ENCODE results near the gene DENND1A.
"Not testable (repeated sequence)": the region's sequence is repeated elsewhere in the genome, so short reads cannot be mapped to it uniquely, and the experiment has no call there.

The DENND1A gene

DNA sequence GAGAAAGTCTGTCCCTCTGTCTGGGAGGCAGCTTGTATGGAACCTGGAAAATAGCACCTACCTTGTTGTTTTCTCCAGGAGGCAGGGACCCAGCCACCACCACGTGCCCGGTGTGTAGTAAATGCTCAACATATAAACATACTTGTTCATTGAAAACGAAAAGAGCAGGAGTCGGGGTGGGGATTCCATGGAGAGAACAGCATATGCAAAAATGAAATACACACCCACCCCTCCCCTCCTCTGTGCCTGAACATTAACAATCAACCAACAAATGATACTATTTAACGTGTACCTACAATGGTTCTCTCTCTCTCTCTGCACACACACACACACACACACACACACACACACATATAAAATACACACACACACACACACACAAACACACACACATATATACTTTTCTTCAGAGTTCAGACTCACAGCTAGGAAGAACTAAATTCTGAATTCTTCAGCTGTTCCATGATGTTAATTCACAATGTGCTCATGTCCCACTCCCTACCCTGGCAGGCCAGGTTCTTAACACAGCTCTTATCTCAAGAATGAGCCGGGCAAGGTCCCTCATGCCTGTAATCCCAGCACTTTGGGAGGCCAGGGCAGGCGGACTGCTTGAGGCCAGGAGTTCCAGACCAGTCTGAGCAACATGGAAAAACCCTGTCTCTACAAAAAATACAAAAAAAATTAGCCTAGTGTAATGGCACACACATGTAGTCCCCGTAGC lies 16.3 kb upstream of the DENND1A start:
- no peak for DNase-seq (ENCODE audit: low read depth)

DNA sequence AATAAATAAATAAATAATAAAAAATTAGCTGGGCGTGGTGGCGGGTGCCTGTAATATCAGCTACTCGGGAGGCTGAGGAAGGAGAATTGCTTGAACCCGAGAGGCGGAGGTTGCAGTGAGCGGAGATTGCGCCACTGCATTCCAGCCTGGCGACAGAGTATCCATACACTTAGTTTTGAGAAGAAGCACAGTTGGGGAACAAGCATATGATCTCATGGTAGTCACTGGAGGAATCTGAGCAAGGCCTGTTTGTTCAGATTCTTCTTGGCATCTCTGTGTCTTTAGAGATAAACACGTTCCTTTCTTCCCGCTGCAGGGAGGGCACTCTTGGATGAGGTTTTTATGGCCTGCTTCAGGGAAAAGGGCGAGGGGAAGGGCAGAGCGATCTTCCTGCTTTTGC lies 15.6 kb upstream of the DENND1A start:
- DNase-seq (ENCODE audit: low read depth), result no peak

DNA sequence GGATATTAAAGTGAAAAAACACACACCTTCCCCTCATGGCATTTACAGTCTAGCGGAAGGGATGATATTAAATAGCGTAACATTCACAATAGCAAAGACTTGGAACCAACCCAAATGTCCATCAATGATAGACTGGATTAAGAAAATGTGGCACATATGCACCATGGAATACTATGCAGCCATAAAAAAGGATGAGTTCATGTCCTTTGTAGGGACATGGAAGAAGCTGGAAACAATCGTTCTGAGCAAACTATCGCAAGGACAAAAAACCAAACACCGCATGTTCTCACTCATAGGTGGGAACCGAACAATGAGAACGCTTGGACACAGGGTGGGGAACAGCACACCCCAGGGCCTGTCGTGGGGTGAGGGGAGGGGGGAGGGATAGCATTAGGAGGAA lies 14.5 kb upstream of the DENND1A start:
- not testable (repeated sequence) for DNase-seq (ENCODE audit: low read depth)

DNA sequence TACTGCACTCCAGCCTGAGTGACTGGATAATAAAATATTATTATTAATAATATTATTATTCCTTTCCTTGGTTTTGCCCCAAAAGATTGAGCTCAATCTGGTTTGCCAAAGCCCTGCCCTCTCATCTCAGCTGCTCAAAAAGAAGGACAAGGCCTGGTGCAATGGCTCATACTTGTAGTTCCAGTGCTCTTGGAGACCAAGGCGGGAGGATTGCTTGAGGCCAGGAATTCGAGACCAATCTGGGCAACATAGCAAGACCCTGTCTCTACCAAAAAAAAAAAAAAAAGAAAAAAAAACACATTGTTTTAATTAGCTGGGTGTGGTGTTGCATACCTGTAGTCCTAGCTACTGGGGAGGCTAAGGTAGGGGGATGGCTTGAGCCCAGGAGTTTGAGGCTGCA lies 13.7 kb upstream of the DENND1A start:
- DNase-seq (ENCODE audit: low read depth), result no peak

DNA sequence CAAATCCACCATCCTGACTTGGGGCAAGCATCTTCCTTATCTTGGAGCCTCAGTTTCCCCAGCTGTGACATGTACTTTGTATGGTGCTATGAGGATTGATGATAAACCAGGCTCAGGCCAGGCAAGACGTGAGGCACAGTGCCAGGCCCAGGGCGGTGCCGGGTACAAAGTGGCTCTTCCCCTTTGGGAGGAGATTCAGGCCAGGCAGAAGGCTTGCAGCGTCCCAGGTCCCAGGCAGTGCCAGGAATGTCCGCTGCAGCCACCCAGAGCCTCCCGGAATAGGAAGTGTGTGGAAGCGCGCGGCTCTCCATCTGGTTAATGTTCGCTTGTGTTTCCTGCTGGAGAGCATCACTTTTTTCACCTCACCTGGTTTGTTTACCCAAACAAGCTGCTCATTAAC lies 12.6 kb upstream of the DENND1A start:
- no peak for DNase-seq (ENCODE audit: low read depth)

DNA sequence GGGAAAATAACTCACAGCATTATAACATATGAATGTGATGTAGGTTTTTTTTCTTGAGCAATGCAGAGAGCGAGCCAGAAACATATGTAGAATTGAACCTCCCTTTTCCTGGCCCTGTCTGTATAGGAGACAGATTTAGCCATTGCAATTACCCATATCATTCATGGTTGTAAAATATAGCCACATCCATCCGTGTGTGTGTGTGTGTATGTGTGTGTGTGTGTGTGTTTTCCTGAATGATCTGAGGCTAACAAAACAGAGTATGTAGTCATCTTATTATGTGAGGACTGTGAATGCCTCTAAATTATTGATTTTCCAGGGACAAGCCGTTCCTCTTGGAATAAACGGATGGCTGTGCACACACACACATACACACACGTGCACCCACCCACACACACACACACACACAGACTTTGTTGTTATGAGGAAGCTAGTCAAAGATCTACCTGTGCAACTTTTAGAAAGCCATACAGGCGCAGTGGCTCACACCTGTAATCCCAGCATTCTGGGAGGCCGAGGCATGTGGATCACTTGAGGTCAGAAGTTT lies 11.7 kb upstream of the DENND1A start:
- no peak for DNase-seq (ENCODE audit: low read depth)

DNA sequence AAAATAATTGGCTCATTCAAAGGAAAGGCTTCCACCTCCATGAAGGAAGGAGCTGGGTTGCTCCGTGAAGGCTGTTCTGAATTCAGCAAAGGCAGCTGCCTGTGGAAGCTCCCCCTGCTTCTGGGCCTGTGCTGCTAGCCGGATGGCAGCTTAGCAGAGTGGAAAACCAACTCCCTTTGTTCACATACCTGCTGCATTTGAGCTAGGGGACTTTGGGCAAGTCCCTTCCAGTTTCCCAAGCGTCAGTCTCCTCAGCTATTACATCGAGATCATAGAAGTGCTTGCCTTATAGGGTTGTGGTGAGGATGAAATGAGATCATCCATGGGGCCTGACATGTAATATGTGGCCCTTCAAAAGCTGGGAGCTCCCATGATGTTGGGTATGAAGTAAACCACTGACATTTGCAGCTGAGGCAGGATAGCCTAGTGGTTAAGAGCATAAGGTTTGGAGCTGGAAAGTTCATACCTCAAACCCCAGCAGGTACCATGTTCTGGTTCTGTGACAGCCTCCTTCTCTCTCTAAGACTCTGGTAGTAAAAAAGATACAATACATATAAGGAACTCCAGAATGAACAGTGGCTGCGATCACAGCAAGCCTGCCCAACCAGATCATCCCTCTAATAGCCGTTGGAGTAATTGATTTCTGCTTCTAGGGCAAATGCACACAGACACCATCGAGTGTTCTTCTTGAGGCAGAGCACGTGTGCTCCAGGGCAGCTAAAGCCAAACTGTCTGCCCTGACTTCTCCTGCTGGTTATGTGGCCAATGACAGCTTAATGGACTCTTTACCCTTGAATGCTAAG lies 11.0 kb upstream of the DENND1A start:
- no peak for DNase-seq (ENCODE audit: low read depth)

DNA sequence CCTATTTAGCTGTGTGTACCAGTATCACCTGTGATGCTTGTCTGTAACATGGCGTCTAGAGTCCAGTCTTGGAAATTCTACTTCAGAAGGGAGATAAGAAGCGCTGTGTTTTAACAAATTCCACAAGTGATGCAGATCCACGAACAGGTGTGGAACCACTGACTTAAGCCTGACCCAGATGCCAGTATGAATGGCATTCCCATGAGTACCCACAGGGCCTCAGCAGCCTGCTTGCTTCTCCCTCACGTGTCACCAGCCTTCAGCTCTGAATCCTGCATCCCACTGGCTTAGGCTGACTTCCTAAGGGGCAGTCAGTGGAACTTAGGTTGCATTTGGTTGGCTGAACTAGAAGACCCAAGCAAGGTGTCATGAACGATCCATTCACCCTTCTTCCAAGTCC lies 8.5 kb upstream of the DENND1A start:
- DNase-seq (ENCODE audit: low read depth), result no peak

DNA sequence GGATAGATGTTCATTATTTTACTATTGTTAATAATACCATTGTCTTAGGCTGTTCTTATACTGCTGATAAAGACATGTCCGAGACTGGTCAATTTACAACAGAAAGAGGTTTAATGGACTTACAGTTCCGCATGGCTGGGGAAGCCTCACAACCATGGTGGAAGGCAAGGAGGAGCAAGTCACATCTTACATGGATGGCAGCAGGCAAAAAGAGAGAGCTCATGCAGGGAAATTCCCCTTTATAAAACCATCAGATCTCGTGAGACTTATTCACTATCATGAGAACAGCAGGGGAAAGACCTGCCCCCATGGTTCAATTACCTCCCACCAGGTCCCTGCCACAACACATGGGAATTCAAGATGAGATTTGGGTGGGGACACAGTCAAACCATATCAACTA lies 6.6 kb upstream of the DENND1A start:
- not testable (repeated sequence) for DNase-seq (ENCODE audit: low read depth)

DNA sequence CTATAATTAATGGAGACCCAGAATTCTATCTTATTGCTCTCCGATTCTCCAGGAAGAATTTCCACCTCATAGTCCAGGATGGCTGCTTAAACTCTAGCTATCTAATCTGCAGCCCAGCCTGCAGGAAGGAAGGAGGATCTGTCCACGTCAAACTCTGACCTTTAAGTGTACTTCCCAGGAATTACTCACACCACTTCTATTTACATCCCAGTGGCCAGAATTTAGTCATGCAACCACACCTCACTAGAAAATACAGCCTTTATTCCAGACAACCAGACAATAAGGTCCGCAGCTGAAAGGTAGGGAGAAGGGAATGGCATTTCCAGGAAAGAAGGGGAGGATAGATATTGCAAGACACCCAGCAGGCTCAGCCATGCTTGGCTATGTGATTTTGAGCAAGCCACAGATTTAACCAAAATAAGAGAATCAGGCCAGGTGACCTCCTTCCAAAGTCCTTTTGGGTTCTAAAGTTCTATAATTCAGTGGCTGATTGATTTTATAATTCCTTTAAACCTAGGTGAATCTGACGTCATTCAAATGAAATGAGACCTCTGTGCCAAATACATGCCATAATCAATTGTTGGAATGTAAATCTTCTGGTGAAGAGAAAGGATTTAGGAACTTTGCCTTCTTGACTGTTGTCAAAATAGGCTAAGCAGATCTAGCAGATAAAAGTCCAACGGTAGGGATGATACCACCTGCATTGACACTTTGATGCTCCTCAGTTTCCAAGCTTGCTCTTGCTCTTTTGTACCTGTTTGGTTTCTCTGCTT lies 3.7 kb upstream of the DENND1A start:
- peak; percentile 40 for DNase-seq (ENCODE audit: low read depth)

DNA sequence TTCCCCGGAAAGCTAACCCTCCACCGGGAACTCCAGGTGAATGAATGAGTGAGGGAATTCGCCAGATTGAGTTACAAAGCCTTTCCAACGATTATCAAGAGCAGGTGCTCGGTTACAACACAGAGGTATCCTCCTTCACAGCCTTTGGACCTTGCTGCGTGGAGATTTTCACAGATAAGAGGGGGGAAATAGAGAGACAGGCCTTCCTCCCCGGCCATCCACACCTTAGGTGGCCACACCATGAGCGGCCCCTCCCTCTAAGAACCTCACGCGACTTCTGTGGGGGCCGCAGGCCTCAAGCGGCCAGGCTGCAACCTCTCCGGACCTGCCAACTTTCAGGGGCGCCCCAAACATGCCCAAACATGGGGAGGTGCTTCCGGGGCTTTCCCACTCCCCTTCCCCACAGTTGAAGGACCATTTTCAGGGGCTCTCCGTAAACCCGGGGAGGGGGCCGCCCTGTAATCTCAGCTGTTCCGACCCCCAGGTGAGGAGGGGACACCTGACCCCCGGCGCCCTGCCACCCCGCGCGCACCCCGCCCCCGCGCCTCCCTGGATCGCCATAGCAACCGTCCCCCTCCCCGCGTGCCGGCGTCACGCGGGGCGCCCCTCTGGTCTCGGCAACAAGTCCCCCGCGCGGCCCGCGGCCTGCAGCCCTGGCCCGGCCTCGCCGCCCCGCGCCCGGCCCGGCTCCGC lies 603 bp downstream of the DENND1A start:
- no peak for DNase-seq (ENCODE audit: low read depth)

DNA sequence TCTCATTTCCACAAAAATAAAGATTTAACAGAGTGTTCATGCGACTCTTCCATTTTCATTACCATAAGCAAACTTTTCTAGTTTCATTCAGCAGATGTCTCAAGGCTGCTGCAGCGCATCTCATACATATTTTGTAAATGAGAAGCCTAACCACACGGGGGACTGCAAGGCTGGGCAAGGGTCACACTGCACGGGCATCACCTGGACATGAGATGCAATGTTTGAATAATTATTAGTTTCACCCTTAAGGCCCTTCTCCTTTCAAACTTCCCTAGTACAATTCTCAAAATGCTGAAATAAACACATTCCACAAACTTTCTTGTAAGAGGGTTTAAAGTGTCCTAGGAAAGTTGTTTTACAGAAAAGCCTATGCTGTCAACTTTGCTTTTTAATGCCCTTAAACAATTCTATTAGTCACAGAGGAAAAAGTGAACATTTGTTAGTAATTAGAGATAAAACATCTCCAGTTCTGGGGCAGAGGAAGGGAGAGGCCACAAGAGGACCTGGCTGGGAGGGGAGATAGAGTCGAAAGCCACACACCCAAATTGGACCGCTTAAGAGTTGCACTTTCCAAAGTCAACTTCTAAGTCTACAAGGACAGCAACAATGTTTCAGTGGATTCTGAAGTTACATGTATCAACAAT lies 1.3 kb downstream of the DENND1A start:
- no peak for DNase-seq (ENCODE audit: low read depth)

DNA sequence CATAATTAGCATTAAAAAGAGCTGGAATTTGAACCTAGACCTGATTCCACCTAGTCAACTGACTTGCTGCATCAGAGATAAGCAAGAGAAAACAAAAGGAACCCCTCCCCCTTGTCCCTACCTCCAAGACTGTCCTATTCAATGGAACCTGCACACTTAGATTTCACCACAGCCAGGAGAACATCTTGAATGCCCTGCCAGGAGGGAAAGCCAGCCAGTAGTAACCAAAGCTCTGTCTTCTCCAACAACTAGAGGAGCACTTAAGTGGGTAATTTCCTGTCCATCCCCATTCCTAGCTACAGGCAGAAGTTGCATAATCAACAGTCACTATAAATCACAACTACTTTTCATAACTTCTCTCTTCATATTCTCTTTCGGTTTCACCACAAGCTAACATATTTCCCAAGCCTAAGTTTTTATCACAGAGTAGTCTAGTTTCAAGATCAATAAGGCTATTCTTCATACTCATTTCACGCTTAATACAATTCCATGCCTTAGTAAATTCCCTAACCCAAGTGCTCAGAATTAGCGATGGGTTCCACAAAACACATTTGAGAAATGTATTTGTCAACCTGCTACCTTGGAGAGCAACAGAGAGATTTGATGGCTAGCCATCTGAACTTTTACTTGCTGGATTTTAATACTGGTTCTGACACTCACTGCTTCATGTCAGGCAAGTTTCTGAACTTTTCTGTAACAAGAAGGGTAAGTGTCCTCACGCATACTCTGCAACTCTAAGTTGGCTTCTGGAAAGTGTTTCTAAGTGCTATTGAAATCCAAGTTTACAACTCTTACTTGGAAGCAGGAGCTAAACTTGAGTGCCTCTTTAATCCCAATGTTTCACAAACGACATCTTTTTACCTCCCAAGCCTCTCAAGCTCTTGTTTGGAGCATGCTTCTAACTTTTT lies 2.0 kb downstream of the DENND1A start:
- no peak for DNase-seq (ENCODE audit: low read depth)

DNA sequence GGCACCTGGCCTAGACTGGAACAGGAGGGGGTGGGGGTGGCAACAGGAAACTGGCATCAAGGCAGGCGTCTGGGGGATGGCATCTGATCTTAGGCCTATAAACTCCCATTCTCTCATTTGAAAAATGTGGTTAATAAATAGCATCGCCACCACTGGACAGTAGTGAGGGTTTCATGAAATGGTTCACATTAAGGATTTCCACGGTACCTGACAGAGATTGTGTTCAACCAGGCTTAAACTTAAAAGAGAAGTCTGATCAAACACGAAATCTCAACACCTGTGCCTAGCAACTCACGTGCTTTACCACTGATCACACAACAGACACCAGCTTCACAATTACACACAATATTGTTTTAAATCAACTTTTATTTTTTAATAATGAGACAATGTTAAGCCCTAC lies 3.0 kb downstream of the DENND1A start:
- DNase-seq (ENCODE audit: low read depth), result no peak

DNA sequence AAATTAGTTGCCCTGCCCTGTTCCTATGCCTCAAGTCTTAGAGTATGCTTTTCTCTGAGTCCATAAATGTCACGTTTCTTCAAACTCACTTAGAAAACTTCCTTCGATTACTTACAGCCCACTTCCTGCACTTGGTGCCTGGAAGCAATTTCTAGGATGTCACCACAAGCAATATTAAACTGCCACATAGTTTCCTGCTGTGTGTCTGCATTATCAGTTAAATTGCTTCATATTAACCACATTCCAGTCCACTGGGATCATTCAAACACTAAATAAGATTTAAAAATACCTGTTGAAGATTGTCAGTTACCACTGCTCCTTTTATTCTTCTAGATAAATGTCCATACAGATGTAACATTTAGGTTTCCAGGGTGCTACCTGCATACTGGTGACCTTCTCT lies 4.1 kb downstream of the DENND1A start:
- DNase-seq (ENCODE audit: low read depth), result no peak

DNA sequence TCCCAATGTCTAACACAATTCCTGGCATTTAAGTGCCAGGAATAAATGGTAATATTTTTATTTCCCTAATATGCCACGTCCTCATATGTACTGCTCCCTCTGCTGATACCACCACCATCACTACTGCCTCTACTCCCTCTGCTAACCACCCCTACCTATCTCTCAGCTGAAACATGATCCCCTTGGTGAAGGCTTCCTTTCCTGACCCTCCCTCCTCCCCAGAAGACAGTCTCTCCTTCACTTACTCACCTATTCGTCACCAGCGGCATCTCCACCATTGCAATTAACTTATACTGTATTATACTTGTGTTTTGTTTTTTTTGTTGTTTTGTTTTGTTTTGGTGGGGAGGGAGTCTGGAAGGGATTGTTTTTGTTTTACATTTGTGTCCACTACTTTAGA lies 4.8 kb downstream of the DENND1A start:
- DNase-seq (ENCODE audit: low read depth), result no peak

DNA sequence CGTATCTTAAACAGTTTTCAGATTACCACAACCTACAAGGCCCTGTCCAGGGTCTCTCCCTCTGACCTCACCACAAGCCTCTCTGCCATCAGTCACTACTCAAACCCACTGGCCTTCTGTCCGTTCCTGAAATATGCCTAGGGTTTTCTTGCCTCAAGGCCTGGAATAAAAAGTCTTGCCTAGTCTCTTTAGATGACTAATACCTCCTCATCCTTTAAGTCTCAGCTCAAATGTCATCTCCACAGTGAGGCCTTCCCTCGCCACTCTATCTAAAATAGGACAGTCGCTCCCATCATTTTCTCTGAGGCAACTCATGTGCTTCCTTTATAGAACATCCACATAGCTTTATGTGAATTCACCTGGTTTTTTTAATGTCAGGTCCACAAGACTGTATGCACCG lies 5.2 kb downstream of the DENND1A start:
- no peak for DNase-seq (ENCODE audit: low read depth)

DNA sequence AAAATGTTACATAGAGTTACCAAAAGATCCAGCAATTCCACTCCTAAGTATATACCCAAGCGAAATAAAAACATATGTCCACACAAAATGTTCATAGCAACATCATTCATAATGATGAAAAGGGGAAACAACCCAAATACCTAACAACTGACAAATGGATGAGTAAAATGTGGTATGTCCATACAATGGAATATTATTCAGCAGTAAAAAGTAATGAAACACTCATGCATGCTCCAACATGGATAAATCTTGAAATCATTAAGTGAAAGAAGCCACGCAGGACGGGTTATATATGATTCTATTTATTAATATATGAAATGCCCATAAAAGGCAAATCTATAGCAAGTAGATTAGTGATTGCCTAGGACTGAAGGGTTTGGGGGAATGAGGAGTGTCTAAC lies 6.0 kb downstream of the DENND1A start:
- no peak for DNase-seq (ENCODE audit: low read depth)

DNA sequence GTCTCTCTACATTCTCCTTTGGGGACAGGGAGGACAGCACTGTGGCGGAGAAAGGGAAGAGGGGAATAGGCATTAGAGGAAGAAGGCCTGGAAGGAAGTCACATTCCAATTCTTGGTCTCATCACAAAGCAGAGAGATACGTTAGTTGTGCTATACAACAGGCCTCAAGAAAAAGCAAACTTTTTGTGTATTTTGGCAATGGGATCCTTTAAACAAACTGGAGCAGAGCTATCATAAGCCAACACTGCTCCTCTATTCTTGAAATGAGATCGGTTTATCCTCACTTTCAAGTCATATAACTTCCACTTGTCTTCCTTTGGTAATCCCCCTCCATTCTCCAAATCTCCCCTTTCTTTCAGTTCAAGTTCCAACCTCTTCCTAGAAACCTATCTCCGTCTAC lies 6.5 kb downstream of the DENND1A start:
- DNase-seq (ENCODE audit: low read depth), result no peak

DNA sequence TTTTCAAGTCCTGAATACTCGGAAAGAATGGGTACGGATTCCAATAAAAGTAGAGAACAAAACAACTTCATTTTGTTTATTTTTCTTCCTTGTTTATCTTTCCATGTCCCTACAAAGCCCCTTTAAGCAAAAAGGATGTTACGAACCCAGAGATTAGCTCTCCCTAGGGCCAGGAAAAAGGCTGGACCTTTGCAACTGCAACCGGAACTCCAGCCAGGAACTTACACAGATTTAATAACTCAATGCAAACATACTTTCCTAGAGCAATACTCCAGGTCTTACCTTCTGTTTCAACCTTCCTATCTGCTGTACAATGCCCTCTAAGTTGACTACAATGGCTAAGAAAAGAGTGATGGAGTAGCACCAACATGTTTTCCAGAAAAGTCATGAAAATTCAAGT lies 7.0 kb downstream of the DENND1A start:
- no peak for DNase-seq (ENCODE audit: low read depth)

DNA sequence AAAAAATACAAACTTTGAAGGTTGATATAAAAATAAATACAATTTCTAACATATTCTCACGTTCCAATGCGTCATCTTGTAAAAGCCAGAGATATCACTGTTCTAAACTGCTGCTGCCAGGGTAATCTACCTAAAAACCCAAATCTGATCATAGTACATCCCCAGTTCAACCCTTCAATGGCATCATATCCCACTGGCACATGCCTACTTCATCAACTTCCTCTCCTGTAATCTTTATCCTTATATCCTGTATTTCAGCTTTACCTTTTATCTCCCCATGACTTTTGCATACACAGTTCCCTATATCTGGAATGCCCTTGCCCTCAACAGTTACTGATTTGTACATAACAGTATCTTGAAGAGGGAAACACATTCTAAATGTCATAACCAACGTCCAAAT lies 7.5 kb downstream of the DENND1A start:
- no peak for DNase-seq (ENCODE audit: low read depth)
